SJCRH30 (cell line): Measurements from ENCODE around the gene TBC1D16. TPM values are rescaled to one million over a fixed set of nuclear protein-coding genes. Genes with fewer than 3 reads are reported as not detected.
A peak's percentile ranks its signal among the peaks of the same experiment; 100 is the strongest.

Experiments
- DNase-seq, 2 experiments: peaks; one replicate each; pipeline ENCODE4 v3.0.0-alpha.2; 2015 to 2020
- H3K27ac ChIP-seq: fragments of 250-450 bp; sonication (Bioruptor Pico); 2 replicates; pipeline ENCODE4 v1.5.1; 2020; ENCODE audit warnings: mild to moderate bottlenecking, moderate library complexity
- H3K27me3 ChIP-seq: fragments of 250-450 bp; sonication (Bioruptor Pico); 2 replicates; pipeline ENCODE4 v1.5.1; 2020; ENCODE audit warnings: mild to moderate bottlenecking, moderate library complexity
- H3K36me3 ChIP-seq: fragments of 250-450 bp; sonication (Bioruptor Pico); 2 replicates; pipeline ENCODE4 v1.5.1; 2020; ENCODE audit warnings: mild to moderate bottlenecking, moderate library complexity
- H3K4me1 ChIP-seq: fragments of 250-450 bp; sonication (Bioruptor Pico); 2 replicates; pipeline ENCODE4 v1.5.1; 2020; ENCODE audit warnings: mild to moderate bottlenecking, moderate library complexity
- H3K4me3 ChIP-seq: fragments of 250-450 bp; sonication (Bioruptor Pico); 2 replicates; pipeline ENCODE4 v1.5.1; 2020; ENCODE audit warnings: mild to moderate bottlenecking, moderate library complexity
- H3K9me3 ChIP-seq: fragments of 250-450 bp; sonication (Bioruptor Pico); replicated peaks from 2 replicates; pipeline ENCODE4 v1.5.1; 2020; ENCODE audit warnings: mild to moderate bottlenecking, moderate library complexity
- total RNA-seq: library from RNA; depleted of rRNA; stranded (reverse); fragments of >200 nt; shearing (Covaris generic); gene quantifications from 2 replicates; pipeline ENCODE4 v1.2.3, GENCODE V29; 2014; rRNA removed

The TBC1D16 gene
- 60.6 and 61.6 TPM in 2 replicates for total RNA-seq

- Histone ChIP-seq H3K27ac (peak within 1 kb of the TSS; percentile 82), H3K4me1 (peaks cover 27% of the 10 kb centered on the region), H3K27me3 (no peaks in the 10 kb centered on the region), H3K36me3 (0 out of 2 replicates have a peak, but pooled peaks cover 4% of the 10 kb centered on the region), H3K4me3 (peak within 1 kb of the TSS; percentile 93), H3K9me3 (no peaks in the 10 kb centered on the region)
- DNase-seq, result no peak
Measured at GRCh38 chr17:80035687-80035936, at the start of gene TBC1D16. TBC1D16 (minus strand) TSS chr17:80035872; CDS start chr17:80013547, 22,325 bp downstream.

GRCh38 chr17:80084773-80085172 is 49.1 kb upstream of the TBC1D16 start:
- Histone ChIP-seq H3K27me3 (peaks cover 9% of the 10 kb centered on the region), H3K27ac (no peak overlapping the region), H3K4me1 (peaks cover 6% of the 10 kb centered on the region; the same call in 1 of the 2 replicates), H3K36me3 (no peaks in the 10 kb centered on the region), H3K4me3 (no peak overlapping the region), H3K9me3 (no peaks in the 10 kb centered on the region)
- DNase-seq, result no peak

GRCh38 chr17:80083136-80083661 is 47.5 kb upstream of the TBC1D16 start:
- DNase-seq, result no peak
- H3K4me1 ChIP-seq, result peaks cover 6% of the 10 kb centered on the region; the same call in 1 of the 2 replicates
- H3K9me3 ChIP-seq, result no peaks in the 10 kb centered on the region
- no peaks in the 10 kb centered on the region for H3K36me3 ChIP-seq
- no peak overlapping the region for H3K4me3 ChIP-seq
- no peak overlapping the region for H3K27ac ChIP-seq
- peaks cover 9% of the 10 kb centered on the region for H3K27me3 ChIP-seq

- Histone ChIP-seq H3K9me3 (0 out of 2 replicates have a peak, but pooled peaks cover 2% of the 10 kb centered on the region), H3K36me3 (no peaks in the 10 kb centered on the region), H3K4me3 (peak overlapping the region; percentile 8; the same call in 1 of the 2 replicates), H3K4me1 (peaks cover 6% of the 10 kb centered on the region), H3K27ac (no peak overlapping the region), H3K27me3 (peaks cover 9% of the 10 kb centered on the region)
- DNase-seq, result peak; percentile 91 to 98
Measured at GRCh38 chr17:80082403-80083135, 46.9 kb upstream of the TBC1D16 start.

- Histone ChIP-seq H3K4me1 (peaks cover 6% of the 10 kb centered on the region), H3K27ac (no peak overlapping the region)
Measured at GRCh38 chr17:80081596-80081995, 45.9 kb upstream of the TBC1D16 start.

GRCh38 chr17:80080081-80080480 is 44.4 kb upstream of the TBC1D16 start:
- 0 out of 2 replicates have a peak, but pooled peaks cover 5% of the 10 kb centered on the region for H3K9me3 ChIP-seq
- peaks cover 6% of the 10 kb centered on the region for H3K4me1 ChIP-seq
- no peak overlapping the region for H3K4me3 ChIP-seq
- H3K36me3 ChIP-seq, result no peaks in the 10 kb centered on the region
- peaks cover 9% of the 10 kb centered on the region for H3K27me3 ChIP-seq
- DNase-seq, result no peak
- no peak overlapping the region for H3K27ac ChIP-seq

More at GRCh38 chr17:80081596-80081995, 45.9 kb upstream of the TBC1D16 start:
- 0 out of 2 replicates have a peak, but pooled peaks cover 5% of the 10 kb centered on the region for H3K9me3 ChIP-seq
- H3K27me3 ChIP-seq, result peaks cover 9% of the 10 kb centered on the region
- no peak for DNase-seq
- no peak overlapping the region for H3K4me3 ChIP-seq
- no peaks in the 10 kb centered on the region for H3K36me3 ChIP-seq

GRCh38 chr17:80072410-80072809 is 36.7 kb upstream of the TBC1D16 start:
- DNase-seq, result no peak
- Histone ChIP-seq H3K9me3 (0 out of 2 replicates have a peak, but pooled peaks cover 1% of the 10 kb centered on the region), H3K36me3 (no peaks in the 10 kb centered on the region), H3K4me1 (peaks cover 11% of the 10 kb centered on the region; the same call in 1 of the 2 replicates), H3K27me3 (no peaks in the 10 kb centered on the region), H3K4me3 (no peak overlapping the region), H3K27ac (no peak overlapping the region)

- no peak overlapping the region for H3K27ac ChIP-seq
- peaks cover 11% of the 10 kb centered on the region; the same call in 1 of the 2 replicates for H3K4me1 ChIP-seq
- H3K4me3 ChIP-seq, result no peak overlapping the region
- no peaks in the 10 kb centered on the region for H3K36me3 ChIP-seq
- H3K27me3 ChIP-seq, result no peaks in the 10 kb centered on the region
- no peak for DNase-seq
- no peaks in the 10 kb centered on the region for H3K9me3 ChIP-seq
Measured at GRCh38 chr17:80071116-80071841, 35.6 kb upstream of the TBC1D16 start.

- Histone ChIP-seq H3K4me1 (peaks cover 11% of the 10 kb centered on the region; the same call in 1 of the 2 replicates), H3K27ac (no peak overlapping the region), H3K9me3 (no peaks in the 10 kb centered on the region), H3K27me3 (no peaks in the 10 kb centered on the region), H3K36me3 (no peaks in the 10 kb centered on the region), H3K4me3 (no peak overlapping the region)
- no peak for DNase-seq
Measured at GRCh38 chr17:80070375-80071115, 34.9 kb upstream of the TBC1D16 start.

GRCh38 chr17:80068301-80069222 is 32.9 kb upstream of the TBC1D16 start:
- peak; percentile 80 to 86 for DNase-seq
- H3K27ac ChIP-seq, result peak overlapping the region; percentile 51
- H3K9me3 ChIP-seq, result no peaks in the 10 kb centered on the region
- H3K4me1 ChIP-seq, result peaks cover 19% of the 10 kb centered on the region
- no peaks in the 10 kb centered on the region for H3K36me3 ChIP-seq
- peak overlapping the region; percentile 36 for H3K4me3 ChIP-seq
- no peaks in the 10 kb centered on the region for H3K27me3 ChIP-seq

- peaks cover 19% of the 10 kb centered on the region for H3K4me1 ChIP-seq
- no peaks in the 10 kb centered on the region for H3K36me3 ChIP-seq
- no peaks in the 10 kb centered on the region for H3K9me3 ChIP-seq
- no peak for DNase-seq
- no peak overlapping the region for H3K4me3 ChIP-seq
- H3K27ac ChIP-seq, result no peak overlapping the region
- no peaks in the 10 kb centered on the region for H3K27me3 ChIP-seq
Measured at GRCh38 chr17:80067393-80067986, 31.8 kb upstream of the TBC1D16 start.

GRCh38 chr17:80065478-80066170 is 30.0 kb upstream of the TBC1D16 start:
- Histone ChIP-seq H3K4me1 (peaks cover 19% of the 10 kb centered on the region), H3K9me3 (no peaks in the 10 kb centered on the region), H3K4me3 (no peak overlapping the region), H3K27me3 (no peaks in the 10 kb centered on the region), H3K27ac (no peak overlapping the region), H3K36me3 (no peaks in the 10 kb centered on the region)
- DNase-seq, result no peak

GRCh38 chr17:80064696-80065095 is 29.0 kb upstream of the TBC1D16 start:
- Histone ChIP-seq H3K27ac (no peak overlapping the region), H3K4me1 (peaks cover 19% of the 10 kb centered on the region), H3K27me3 (no peaks in the 10 kb centered on the region), H3K9me3 (no peaks in the 10 kb centered on the region), H3K4me3 (no peak overlapping the region), H3K36me3 (no peaks in the 10 kb centered on the region)
- no peak for DNase-seq
